H9 (cell line): ENCODE data around the gene CHSY3. TPM values are rescaled to one million over a fixed set of nuclear protein-coding genes. Genes with fewer than 3 reads are reported as not detected.

Experiments used
- DNase-seq: peaks from one replicate; pipeline ENCODE4 v3.0.0-alpha.2; 2017
- H2AFZ ChIP-seq: one replicate; pipeline ENCODE4 v1.6.1; 2013; ENCODE audit warnings: mild to moderate bottlenecking, low read length, control low read depth, moderate library complexity
- H2AK5ac ChIP-seq: 2 replicates; pipeline ENCODE4 v1.6.1; 2013; ENCODE audit warnings: low read length, control low read depth, mixed read lengths; ENCODE audit not compliant: insufficient read length
- H2BK120ac ChIP-seq: one replicate; pipeline ENCODE4 v1.6.1; 2013; ENCODE audit warnings: low read depth, mild to moderate bottlenecking, low read length, control low read depth, inconsistent platforms; ENCODE audit not compliant: poor library complexity, severe bottlenecking
- H2BK12ac ChIP-seq: 2 replicates; pipeline ENCODE4 v1.6.1; 2013; ENCODE audit warnings: low read length, control low read depth, mixed read lengths, low read depth; ENCODE audit not compliant: insufficient read length
- H2BK15ac ChIP-seq: 2 replicates; pipeline ENCODE4 v1.6.1; 2013; ENCODE audit warnings: low read depth, low read length, control low read depth
- H2BK20ac ChIP-seq: one replicate; pipeline ENCODE4 v1.6.1; 2013; ENCODE audit warnings: low read depth, mild to moderate bottlenecking, low read length, control low read depth, inconsistent platforms; ENCODE audit not compliant: poor library complexity, severe bottlenecking
- H2BK5ac ChIP-seq: 2 replicates; pipeline ENCODE4 v1.6.1; 2013; ENCODE audit warnings: low read length, control low read depth, mixed read lengths; ENCODE audit not compliant: insufficient read length
- H3K14ac ChIP-seq: 2 replicates; pipeline ENCODE4 v1.6.1; 2013; ENCODE audit warnings: low read length, control low read depth; ENCODE audit not compliant: insufficient read depth
- H3K18ac ChIP-seq: 2 replicates; pipeline ENCODE4 v1.6.1; 2013; ENCODE audit warnings: low read depth, mild to moderate bottlenecking, mixed read lengths, low read length, control low read depth; ENCODE audit not compliant: insufficient read length
- H3K23ac ChIP-seq: 2 replicates; pipeline ENCODE4 v1.6.1; 2013; ENCODE audit warnings: low read length, control low read depth, mixed read lengths, low read depth; ENCODE audit not compliant: insufficient read length
- H3K23me2 ChIP-seq: 2 replicates; pipeline ENCODE4 v1.6.1; 2013; ENCODE audit warnings: low read depth, mild to moderate bottlenecking, mixed read lengths, low read length, control low read depth; ENCODE audit not compliant: insufficient read length, poor library complexity, severe bottlenecking
- H3K27ac ChIP-seq: 2 replicates; pipeline ENCODE4 v1.5.1; 2013; ENCODE audit warnings: low read length, control low read depth, mixed read lengths, low read depth; ENCODE audit not compliant: insufficient read length
- H3K27me3 ChIP-seq: 2 replicates; pipeline ENCODE4 v1.6.1; 2013; ENCODE audit warnings: low read length, control low read depth, inconsistent platforms; ENCODE audit not compliant: insufficient read depth
- H3K4ac ChIP-seq: 2 replicates; pipeline ENCODE4 v1.6.1; 2013; ENCODE audit warnings: low read depth, mild to moderate bottlenecking, control low read depth, inconsistent platforms, low read length, moderate library complexity
- H3K4me1 ChIP-seq: 2 replicates; pipeline ENCODE4 v1.6.1; 2013; ENCODE audit warnings: low read length, control low read depth, inconsistent platforms; ENCODE audit not compliant: insufficient read depth
- H3K4me2 ChIP-seq: 2 replicates; pipeline ENCODE4 v1.6.1; 2013; ENCODE audit warnings: low read length, control low read depth, mixed read lengths; ENCODE audit not compliant: insufficient read length, insufficient read depth
- H3K56ac ChIP-seq: 2 replicates; pipeline ENCODE4 v1.6.1; 2013; ENCODE audit warnings: low read depth, mild to moderate bottlenecking, mixed read lengths, low read length, control low read depth; ENCODE audit not compliant: insufficient read length
- H3K79me1 ChIP-seq: 2 replicates; pipeline ENCODE4 v1.6.1; 2013; ENCODE audit warnings: low read depth, mild to moderate bottlenecking, moderate library complexity, low read length, control low read depth, inconsistent platforms; ENCODE audit not compliant: insufficient read depth, poor library complexity, severe bottlenecking
- H3K79me2 ChIP-seq: 2 replicates; pipeline ENCODE4 v1.6.1; 2013; ENCODE audit warnings: low read length, control low read depth, inconsistent platforms; ENCODE audit not compliant: insufficient read depth
- H3K9ac ChIP-seq: 2 replicates; pipeline ENCODE4 v1.6.1; 2013; ENCODE audit warnings: low read length, control low read depth, mixed read lengths; ENCODE audit not compliant: insufficient read length; ENCODE audit errors: extremely low read depth
- H3K9me3 ChIP-seq: one replicate; pipeline ENCODE4 v1.6.1; 2013; ENCODE audit warnings: low read depth, low read length, inconsistent platforms; ENCODE audit not compliant: control insufficient read depth
- H3T11ph ChIP-seq: one replicate; pipeline ENCODE4 v1.6.1; 2013; ENCODE audit warnings: mild to moderate bottlenecking, low read length, control low read depth, inconsistent platforms
- H4K20me1 ChIP-seq: one replicate; pipeline ENCODE4 v1.6.1; 2013; ENCODE audit not compliant: control insufficient read depth, insufficient read length, insufficient read depth
- H4K5ac ChIP-seq: 2 replicates; pipeline ENCODE4 v1.6.1; 2013; ENCODE audit warnings: low read depth, mild to moderate bottlenecking, mixed read lengths, low read length, control low read depth; ENCODE audit not compliant: insufficient read length
- H4K8ac ChIP-seq: replicated peaks from 2 replicates; pipeline ENCODE4 v1.6.1; 2013; ENCODE audit warnings: low read length, control low read depth, mixed read lengths, low read depth; ENCODE audit not compliant: insufficient read length
- H4K91ac ChIP-seq: 2 replicates; pipeline ENCODE4 v1.6.1; 2013; ENCODE audit warnings: low read depth, mild to moderate bottlenecking, moderate library complexity, mixed read lengths, low read length, control low read depth; ENCODE audit not compliant: insufficient read length
- H3K27ac Mint-ChIP-seq, 3 experiments: 2 replicates in 2 of 3; 3 replicates in 1 of 3; pipeline ENCODE4 v1.8.0; 2020 to 2021; ENCODE audit warnings: mixed read lengths in 3 of 3, mild to moderate bottlenecking in 1 of 3, moderate library complexity in 1 of 3
- H3K27me3 Mint-ChIP-seq: 2 replicates; pipeline ENCODE4 v1.8.0; 2021; ENCODE audit warnings: low read depth, mild to moderate bottlenecking, moderate library complexity, mixed read lengths
- H3K36me3 Mint-ChIP-seq, 3 experiments: 2 replicates in 2 of 3; 3 replicates in 1 of 3; pipeline ENCODE4 v1.8.0; 2020 to 2021; ENCODE audit warnings: low read depth in 3 of 3, mixed read lengths in 3 of 3; ENCODE audit not compliant: insufficient read depth in 1 of 3
- H3K4me1 Mint-ChIP-seq, 2 experiments: 2 replicates each; pipeline ENCODE4 v1.8.0; 2020; ENCODE audit warnings: mixed read lengths in 2 of 2
- H3K4me3 Mint-ChIP-seq, 2 experiments: 2 replicates in 1 of 2; 3 replicates in 1 of 2; pipeline ENCODE4 v1.8.0; 2020 to 2021; ENCODE audit warnings: mild to moderate bottlenecking in 2 of 2, mixed read lengths in 2 of 2, moderate library complexity in 1 of 2
- H3K9me3 Mint-ChIP-seq, 2 experiments: 2 replicates in 1 of 2; 3 replicates in 1 of 2; pipeline ENCODE4 v1.8.0; 2020; ENCODE audit warnings: mild to moderate bottlenecking in 2 of 2, mixed read lengths in 2 of 2, moderate library complexity in 1 of 2
- CTCF ChIP-seq: fragments of 200-600 bp; sonication (generic); conservative IDR thresholded peaks from 3 replicates; pipeline ENCODE4 v1.8.0; 2021; ENCODE audit warnings: antibody characterized with exemption, mild to moderate bottlenecking
- total RNA-seq: library from RNA; stranded (reverse); gene quantifications from 2 replicates; pipeline ENCODE4 v1.2.1, GENCODE V29; 2021

Gene CHSY3
- total RNA-seq, 1 experiment from 2014 or later: 0.37 TPM

GRCh38 chr5:129899454-129899853, 4.8 kb upstream of the CHSY3 start:
- Mint-ChIP-seq H3K9me3 (peaks cover 0 to 4% of the 10 kb centered on the region in 2 experiments; a peak in 1 of 5 replicates), H3K4me3 (no peak overlapping the region), H3K27me3 (peaks cover 18% of the 10 kb centered on the region), H3K4me1 (peaks cover 3 to 7% of the 10 kb centered on the region in 2 experiments; a peak in 3 of 4 replicates), H3K36me3 (no peaks in the 10 kb centered on the region), H3K27ac (no peak overlapping the region)
- no peak overlapping the region for H3K18ac ChIP-seq
- no peaks in the 10 kb centered on the region for H3K27me3 ChIP-seq
- H3K4ac ChIP-seq: no peak overlapping the region
- no peak overlapping the region for H4K8ac ChIP-seq
- peaks cover 5% of the 10 kb centered on the region for H3K23me2 ChIP-seq
- H2BK20ac ChIP-seq: no peak overlapping the region
- H3K56ac ChIP-seq: no peak overlapping the region
- H4K91ac ChIP-seq: no peak overlapping the region
- no peak overlapping the region for H3K23ac ChIP-seq
- H3K4me2 ChIP-seq: no peak overlapping the region
- H3K9ac ChIP-seq: no peak overlapping the region
- H4K5ac ChIP-seq: no peak overlapping the region
- H3K79me1 ChIP-seq: no peaks in the 10 kb centered on the region
- H3K4me1 ChIP-seq: no peaks in the 10 kb centered on the region
- DNase-seq: no peak
- H2BK120ac ChIP-seq: no peak overlapping the region
- H3T11ph ChIP-seq: no peak overlapping the region
- no peak overlapping the region for H3K14ac ChIP-seq
- no peak overlapping the region for H2BK12ac ChIP-seq
- no peak overlapping the region for H2BK5ac ChIP-seq
- no peak; the same call in 2 of the 3 replicates for TF ChIP-seq CTCF
- H3K9me3 ChIP-seq: no peaks in the 10 kb centered on the region
- no peak overlapping the region for H2AK5ac ChIP-seq
- H2BK15ac ChIP-seq: no peak overlapping the region
- H3K27ac ChIP-seq: no peak overlapping the region
- H4K20me1 ChIP-seq: no peaks in the 10 kb centered on the region
- no peak overlapping the region for H2AFZ ChIP-seq
- H3K79me2 ChIP-seq: no peaks in the 10 kb centered on the region
